ENCODE measurements around the gene ZNF407. TPM values are rescaled to one million over a fixed set of nuclear protein-coding genes. Genes with fewer than 3 reads are reported as not detected.

ZNF407 gene
- total and polyA plus RNA-seq, 4 donors, result 2.8 to 34.9 (median 9.5) TPM

DNA sequence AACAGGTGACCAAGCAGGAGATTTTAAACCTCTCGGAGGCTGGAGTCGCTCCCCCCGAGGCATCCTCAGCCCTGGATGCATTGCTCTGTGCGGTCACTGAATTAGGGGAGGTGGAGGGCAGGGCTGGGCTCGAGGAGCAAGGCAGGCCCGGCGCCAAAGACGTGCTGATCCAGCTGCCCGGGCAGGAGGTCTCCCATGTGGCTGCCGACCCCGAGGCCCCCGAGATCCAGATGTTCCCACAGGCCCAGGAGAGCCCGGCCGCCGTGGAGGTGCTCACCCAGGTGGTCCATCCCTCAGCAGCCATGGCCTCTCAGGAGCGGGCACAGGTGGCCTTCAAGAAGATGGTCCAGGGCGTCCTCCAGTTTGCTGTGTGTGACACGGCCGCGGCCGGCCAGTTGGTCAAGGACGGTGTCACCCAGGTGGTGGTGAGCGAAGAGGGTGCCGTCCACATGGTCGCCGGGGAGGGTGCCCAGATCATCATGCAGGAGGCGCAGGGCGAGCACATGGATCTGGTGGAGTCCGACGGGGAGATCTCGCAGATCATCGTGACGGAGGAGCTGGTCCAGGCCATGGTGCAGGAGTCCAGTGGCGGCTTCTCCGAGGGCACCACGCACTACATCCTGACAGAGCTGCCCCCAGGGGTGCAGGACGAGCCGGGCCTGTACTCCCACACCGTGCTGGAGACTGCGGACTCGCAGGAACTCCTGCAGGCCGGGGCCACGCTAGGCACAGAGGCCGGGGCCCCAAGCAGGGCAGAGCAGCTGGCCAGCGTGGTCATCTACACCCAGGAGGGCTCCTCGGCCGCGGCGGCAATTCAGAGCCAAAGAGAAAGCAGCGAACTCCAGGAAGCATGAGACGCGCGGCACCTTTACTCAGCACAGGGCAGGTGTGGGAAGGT, 466.2 kb downstream of the ZNF407 start:
- no peak overlapping the region for H3K4me3 ChIP-seq
- TF ChIP-seq CTCF (IDR thresholded peaks at IDR 0.05; ENCODE audit: control extremely low read depth, extremely low read depth), result no peak
- WGBS, 2 donors, result 94 to 97% methylated on average over 51 to 53 of the region's 53 CpGs
- H3K9me3 ChIP-seq (ENCODE audit: control insufficient read depth in 4 of 4, insufficient read depth in 3 of 4, low read length in 3 of 4), result no peaks in the 10 kb centered on the region
- no peak for DNase-seq
- no peak for ATAC-seq (ENCODE audit: insufficient read depth, low FRiP score)
- H3K36me3 ChIP-seq (ENCODE audit: control insufficient read depth in 4 of 4, insufficient read depth in 4 of 4, low read length in 4 of 4), result peaks cover 0 to 17% (median 3%) of the 10 kb centered on the region in 4 donors
- no peak overlapping the region for H3K27ac ChIP-seq (ENCODE audit: low read depth in 1 of 2, low read length in 1 of 2)
- no peaks in the 10 kb centered on the region for H3K27me3 ChIP-seq (ENCODE audit: control insufficient read depth in 3 of 3, insufficient read depth in 3 of 3, low read length in 2 of 3)
- H3K9ac ChIP-seq (ENCODE audit: insufficient read depth in 1 of 2, low read length in 2 of 2), result no peak overlapping the region
- peaks cover 0 to 5% (median 0%) of the 10 kb centered on the region in 5 donors for H3K4me1 ChIP-seq (ENCODE audit: control insufficient read depth in 5 of 5, insufficient read depth in 5 of 5, low read length in 5 of 5)

- no peak overlapping the region for H3K4me3 ChIP-seq
- no peak overlapping the region for H3K9ac ChIP-seq (ENCODE audit: insufficient read depth in 1 of 2, low read length in 2 of 2)
- H3K36me3 ChIP-seq (ENCODE audit: control insufficient read depth in 4 of 4, insufficient read depth in 4 of 4, low read length in 4 of 4), result peaks cover 0 to 17% (median 3%) of the 10 kb centered on the region in 4 donors
- H3K9me3 ChIP-seq (ENCODE audit: control insufficient read depth in 4 of 4, insufficient read depth in 3 of 4, low read length in 3 of 4), result no peaks in the 10 kb centered on the region
- peaks cover 0 to 5% (median 0%) of the 10 kb centered on the region in 5 donors for H3K4me1 ChIP-seq (ENCODE audit: control insufficient read depth in 5 of 5, insufficient read depth in 5 of 5, low read length in 5 of 5)
- ATAC-seq (ENCODE audit: insufficient read depth, low FRiP score) (no peak), DNase-seq (no peak)
- no peak overlapping the region for H3K27ac ChIP-seq (ENCODE audit: low read depth in 1 of 2, low read length in 1 of 2)
- H3K27me3 ChIP-seq (ENCODE audit: control insufficient read depth in 3 of 3, insufficient read depth in 3 of 3, low read length in 2 of 3), result no peaks in the 10 kb centered on the region
- 94 to 96% methylated on average over 16 of the region's 16 CpGs for WGBS, 2 donors
- no peak for TF ChIP-seq CTCF (IDR thresholded peaks at IDR 0.05; ENCODE audit: control extremely low read depth, extremely low read depth)
Measured at GRCh38 chr18:75064513-75064905, 466.8 kb downstream of the ZNF407 start.

DNA sequence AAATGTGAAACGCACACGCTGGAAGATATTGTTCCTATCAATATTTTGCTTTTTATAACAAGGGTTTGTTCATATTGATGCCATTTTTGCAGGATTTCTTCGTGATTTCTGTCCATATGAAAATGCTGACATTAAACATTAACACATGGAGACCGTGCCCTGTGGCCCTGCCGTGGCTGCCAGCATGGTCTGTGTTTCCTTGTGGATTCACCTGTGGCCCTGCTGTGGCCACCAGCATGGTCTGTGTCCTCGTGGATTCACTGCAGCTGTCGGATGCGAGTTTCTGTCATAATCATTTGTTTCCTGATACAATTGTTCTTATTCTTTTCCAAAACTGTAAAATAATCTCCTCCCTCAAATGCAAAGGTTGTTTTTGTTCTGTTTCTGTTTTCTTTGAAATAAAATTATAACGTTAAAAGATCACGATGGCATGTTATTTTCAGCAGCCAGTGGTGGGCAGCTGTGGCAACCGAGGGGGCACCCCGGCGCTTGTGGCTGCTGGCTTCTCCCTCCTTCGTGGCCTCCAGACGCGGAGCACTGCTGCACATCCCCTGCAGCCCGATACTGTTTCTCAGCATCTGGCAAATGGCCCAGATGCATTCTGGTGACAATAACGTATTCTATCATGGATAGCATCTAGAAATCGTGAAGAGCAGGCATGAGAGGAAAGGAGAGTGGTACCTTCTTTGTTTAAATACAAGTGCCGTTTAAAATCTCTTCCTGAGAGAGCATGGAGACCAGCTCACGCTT, 467.8 kb downstream of the ZNF407 start:
- H3K4me1 ChIP-seq (ENCODE audit: control insufficient read depth in 5 of 5, insufficient read depth in 5 of 5, low read length in 5 of 5), result peaks cover 0 to 7% (median 0%) of the 10 kb centered on the region in 5 donors
- no peak overlapping the region for H3K4me3 ChIP-seq
- no peak for DNase-seq
- ATAC-seq (ENCODE audit: insufficient read depth, low FRiP score), result no peak
- no peak overlapping the region for H3K9ac ChIP-seq (ENCODE audit: insufficient read depth in 1 of 2, low read length in 2 of 2)
- WGBS, 2 donors, result 91 to 94% methylated on average over 21 of the region's 21 CpGs
- H3K9me3 ChIP-seq (ENCODE audit: control insufficient read depth in 4 of 4, insufficient read depth in 3 of 4, low read length in 3 of 4), result no peaks in the 10 kb centered on the region
- peaks cover 0 to 17% (median 3%) of the 10 kb centered on the region in 4 donors for H3K36me3 ChIP-seq (ENCODE audit: control insufficient read depth in 4 of 4, insufficient read depth in 4 of 4, low read length in 4 of 4)
- no peak overlapping the region for H3K27ac ChIP-seq (ENCODE audit: low read depth in 1 of 2, low read length in 1 of 2)
- TF ChIP-seq CTCF (IDR thresholded peaks at IDR 0.05; ENCODE audit: control extremely low read depth, extremely low read depth), result no peak
- H3K27me3 ChIP-seq (ENCODE audit: control insufficient read depth in 3 of 3, insufficient read depth in 3 of 3, low read length in 2 of 3), result no peaks in the 10 kb centered on the region
